HL-60 (cell line): ENCODE measurements around the gene HOXC5.

Experiments used
- POLR2AphosphoS5 ChIP-seq: IDR thresholded peaks from 2 replicates; pipeline ENCODE4 v1.6.1; 2012; ENCODE audit warnings: low read depth
- TF ChIP-seq, protein P1 (sequence below): IDR thresholded peaks from one replicate; pipeline ENCODE4 v1.5.1; 2011; ENCODE audit warnings: low read length, control low read depth, inconsistent platforms; ENCODE audit not compliant: insufficient read depth

DNA sequence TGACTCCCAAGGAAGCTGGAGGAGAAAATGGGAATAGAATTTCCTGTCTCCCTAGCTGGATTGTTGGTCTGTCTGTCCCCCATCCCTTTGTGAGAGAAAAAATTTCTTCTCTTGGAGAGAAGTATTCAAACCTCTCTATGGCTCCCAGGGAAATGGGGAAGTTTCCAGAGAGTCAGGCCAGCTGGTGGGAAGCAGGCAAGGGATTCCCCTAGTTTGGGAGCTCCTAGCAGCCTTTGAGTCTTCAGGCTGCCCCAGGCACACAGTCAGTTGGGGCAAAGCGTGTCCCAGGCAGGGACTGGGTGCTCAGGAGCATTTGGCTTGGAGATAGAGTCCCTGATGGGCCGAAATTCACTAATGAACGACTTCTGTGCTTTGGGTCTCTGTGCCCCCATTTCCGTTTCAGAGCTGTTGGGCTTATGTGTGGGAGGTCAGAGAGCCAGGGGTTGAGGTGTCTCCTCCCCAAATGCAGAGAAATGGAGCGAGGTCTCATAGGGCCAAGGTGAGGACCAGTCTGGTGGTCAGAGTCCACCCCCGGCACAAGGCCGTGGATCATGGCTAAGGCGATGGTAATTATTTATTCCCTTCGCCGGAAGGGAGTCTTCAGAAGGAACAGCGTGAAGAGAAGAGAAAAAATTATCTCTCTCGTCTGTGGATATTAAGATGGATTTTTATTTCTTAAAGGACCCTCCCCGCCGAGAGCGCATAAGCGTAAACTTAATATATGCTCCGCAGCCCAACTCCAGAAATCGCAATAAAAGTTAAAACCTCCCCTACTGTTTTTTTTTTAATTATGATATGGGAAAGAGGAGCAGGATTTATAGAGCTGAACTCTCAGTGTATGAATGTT lies 39.5 kb upstream of the HOXC5 start:
- TF ChIP-seq POLR2AphosphoS5 = no peak
- TF ChIP-seq, protein P1, sequence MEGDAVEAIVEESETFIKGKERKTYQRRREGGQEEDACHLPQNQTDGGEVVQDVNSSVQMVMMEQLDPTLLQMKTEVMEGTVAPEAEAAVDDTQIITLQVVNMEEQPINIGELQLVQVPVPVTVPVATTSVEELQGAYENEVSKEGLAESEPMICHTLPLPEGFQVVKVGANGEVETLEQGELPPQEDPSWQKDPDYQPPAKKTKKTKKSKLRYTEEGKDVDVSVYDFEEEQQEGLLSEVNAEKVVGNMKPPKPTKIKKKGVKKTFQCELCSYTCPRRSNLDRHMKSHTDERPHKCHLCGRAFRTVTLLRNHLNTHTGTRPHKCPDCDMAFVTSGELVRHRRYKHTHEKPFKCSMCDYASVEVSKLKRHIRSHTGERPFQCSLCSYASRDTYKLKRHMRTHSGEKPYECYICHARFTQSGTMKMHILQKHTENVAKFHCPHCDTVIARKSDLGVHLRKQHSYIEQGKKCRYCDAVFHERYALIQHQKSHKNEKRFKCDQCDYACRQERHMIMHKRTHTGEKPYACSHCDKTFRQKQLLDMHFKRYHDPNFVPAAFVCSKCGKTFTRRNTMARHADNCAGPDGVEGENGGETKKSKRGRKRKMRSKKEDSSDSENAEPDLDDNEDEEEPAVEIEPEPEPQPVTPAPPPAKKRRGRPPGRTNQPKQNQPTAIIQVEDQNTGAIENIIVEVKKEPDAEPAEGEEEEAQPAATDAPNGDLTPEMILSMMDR = no peak
